ENCODE data around the gene ASB6.

The ASB6 gene

DNA sequence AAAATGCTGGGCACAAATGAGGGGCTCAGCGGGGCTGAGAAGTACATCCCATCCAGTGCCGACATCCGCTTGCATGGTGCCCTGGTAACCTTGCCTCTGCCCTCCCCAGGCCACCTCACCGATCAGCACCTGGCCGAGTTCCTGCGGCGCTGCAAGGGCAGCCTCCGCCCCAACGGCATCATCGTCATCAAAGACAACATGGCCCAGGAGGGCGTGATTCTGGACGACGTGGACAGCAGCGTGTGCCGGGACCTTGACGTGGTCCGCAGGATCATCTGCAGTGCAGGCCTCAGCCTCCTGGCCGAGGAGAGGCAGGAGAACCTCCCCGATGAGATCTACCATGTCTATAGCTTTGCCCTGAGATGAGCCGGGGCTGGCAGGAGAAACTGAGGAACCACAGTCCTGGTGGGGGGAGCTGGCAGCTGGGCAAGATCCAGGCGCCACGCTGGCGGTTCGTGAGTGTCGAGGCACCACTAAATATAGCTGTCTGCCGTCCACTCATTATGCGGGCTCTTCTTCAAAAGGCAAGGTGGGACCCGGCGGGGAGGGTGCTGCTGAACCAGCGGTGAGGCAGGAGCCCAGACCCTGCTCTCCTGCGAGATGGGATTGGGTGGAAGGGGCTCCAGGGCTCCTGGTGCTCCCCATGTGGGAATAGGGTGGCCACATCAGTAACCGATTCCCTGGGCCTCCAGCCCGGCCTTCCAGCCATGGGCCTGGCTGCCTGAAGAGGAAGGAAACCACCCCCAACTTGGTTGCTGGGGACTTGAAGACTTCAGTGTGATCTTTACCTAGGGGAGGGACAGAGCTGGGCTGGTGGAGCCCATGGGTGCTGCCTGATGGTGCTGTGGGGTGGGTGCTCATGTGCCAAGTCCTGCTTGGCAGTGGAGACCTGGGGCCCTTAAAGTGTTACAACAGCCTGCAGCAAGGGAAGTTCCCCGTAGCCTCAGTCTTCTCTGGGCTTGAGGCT, 6.6 kb downstream of the ASB6 start:
- Mint-ChIP-seq H3K4me3 (no peak overlapping the region), H3K9me3 (no peaks in the 10 kb centered on the region), H3K27ac (no peak overlapping the region), H3K4me1 (peaks cover 29% of the 10 kb centered on the region), H3K36me3 (ENCODE audit: low read depth) (peaks cover 35% of the 10 kb centered on the region), H3K27me3 (ENCODE audit: low read depth, poor library complexity) (no peaks in the 10 kb centered on the region)
- DNase-seq = no peak
- TF ChIP-seq CTCF (IDR thresholded peaks at IDR 0.05) = no peak

DNA sequence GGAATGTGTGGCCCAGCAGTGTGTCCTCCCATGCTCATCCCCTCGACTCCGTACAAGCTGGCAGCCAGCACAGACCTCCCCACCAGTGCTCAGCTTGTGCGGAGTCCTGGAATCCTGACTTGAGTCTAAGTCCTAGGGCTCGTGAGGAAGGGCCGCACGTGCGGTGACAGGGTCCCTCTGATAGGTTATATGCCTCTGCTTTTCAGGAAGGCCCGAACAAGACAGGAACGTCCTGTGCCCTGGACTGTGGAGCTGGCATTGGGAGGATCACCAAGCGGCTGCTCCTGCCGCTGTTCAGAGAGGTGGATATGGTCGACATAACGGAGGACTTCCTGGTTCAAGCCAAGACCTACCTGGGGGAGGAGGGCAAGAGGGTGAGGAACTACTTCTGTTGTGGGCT, 8.1 kb downstream of the ASB6 start:
- Mint-ChIP-seq H3K9me3 (no peaks in the 10 kb centered on the region), H3K4me3 (no peak overlapping the region), H3K27ac (no peak overlapping the region), H3K4me1 (peaks cover 39% of the 10 kb centered on the region), H3K36me3 (ENCODE audit: low read depth) (peaks cover 35% of the 10 kb centered on the region), H3K27me3 (ENCODE audit: low read depth, poor library complexity) (no peaks in the 10 kb centered on the region)
- no peak for TF ChIP-seq CTCF (IDR thresholded peaks at IDR 0.05)
- no peak for DNase-seq

- Mint-ChIP-seq H3K4me3 (no peak overlapping the region), H3K27me3 (ENCODE audit: low read depth, poor library complexity) (no peaks in the 10 kb centered on the region), H3K9me3 (no peaks in the 10 kb centered on the region), H3K4me1 (peaks cover 46% of the 10 kb centered on the region), H3K36me3 (ENCODE audit: low read depth) (peaks cover 35% of the 10 kb centered on the region), H3K27ac (no peak overlapping the region)
- TF ChIP-seq CTCF (IDR thresholded peaks at IDR 0.05) = no peak
- DNase-seq = no peak
Observed at GRCh38 chr9:129633207-129633606, 8.7 kb downstream of the ASB6 start.

- H3K27me3 Mint-ChIP-seq (ENCODE audit: low read depth, poor library complexity) = no peaks in the 10 kb centered on the region
- H3K4me1 Mint-ChIP-seq = peaks cover 53% of the 10 kb centered on the region
- no peak overlapping the region for H3K4me3 Mint-ChIP-seq
- no peak for DNase-seq
- TF ChIP-seq CTCF (IDR thresholded peaks at IDR 0.05) = no peak
- H3K27ac Mint-ChIP-seq = peak overlapping the region; percentile 97
- H3K9me3 Mint-ChIP-seq = no peaks in the 10 kb centered on the region
- H3K36me3 Mint-ChIP-seq (ENCODE audit: low read depth) = peaks cover 31% of the 10 kb centered on the region
Observed at GRCh38 chr9:129632460-129632859, 9.5 kb downstream of the ASB6 start.

- H3K27me3 Mint-ChIP-seq (ENCODE audit: low read depth, poor library complexity) = no peaks in the 10 kb centered on the region
- TF ChIP-seq CTCF (IDR thresholded peaks at IDR 0.05) = no peak
- peak overlapping the region; percentile 97 for H3K27ac Mint-ChIP-seq
- no peaks in the 10 kb centered on the region for H3K9me3 Mint-ChIP-seq
- no peak overlapping the region for H3K4me3 Mint-ChIP-seq
- peaks cover 31% of the 10 kb centered on the region for H3K36me3 Mint-ChIP-seq (ENCODE audit: low read depth)
- no peak for DNase-seq
- H3K4me1 Mint-ChIP-seq = peaks cover 61% of the 10 kb centered on the region
Observed at GRCh38 chr9:129631674-129632129, 10.2 kb downstream of the ASB6 start.

Measured in nephron progenitor cell (in vitro differentiated cells).